Measurements from ENCODE around the gene SELPLG.
"Not testable (repeated sequence)": the region's sequence is repeated elsewhere in the genome, so short reads cannot be mapped to it uniquely, and the experiment has no call there.

SELPLG gene

DNA sequence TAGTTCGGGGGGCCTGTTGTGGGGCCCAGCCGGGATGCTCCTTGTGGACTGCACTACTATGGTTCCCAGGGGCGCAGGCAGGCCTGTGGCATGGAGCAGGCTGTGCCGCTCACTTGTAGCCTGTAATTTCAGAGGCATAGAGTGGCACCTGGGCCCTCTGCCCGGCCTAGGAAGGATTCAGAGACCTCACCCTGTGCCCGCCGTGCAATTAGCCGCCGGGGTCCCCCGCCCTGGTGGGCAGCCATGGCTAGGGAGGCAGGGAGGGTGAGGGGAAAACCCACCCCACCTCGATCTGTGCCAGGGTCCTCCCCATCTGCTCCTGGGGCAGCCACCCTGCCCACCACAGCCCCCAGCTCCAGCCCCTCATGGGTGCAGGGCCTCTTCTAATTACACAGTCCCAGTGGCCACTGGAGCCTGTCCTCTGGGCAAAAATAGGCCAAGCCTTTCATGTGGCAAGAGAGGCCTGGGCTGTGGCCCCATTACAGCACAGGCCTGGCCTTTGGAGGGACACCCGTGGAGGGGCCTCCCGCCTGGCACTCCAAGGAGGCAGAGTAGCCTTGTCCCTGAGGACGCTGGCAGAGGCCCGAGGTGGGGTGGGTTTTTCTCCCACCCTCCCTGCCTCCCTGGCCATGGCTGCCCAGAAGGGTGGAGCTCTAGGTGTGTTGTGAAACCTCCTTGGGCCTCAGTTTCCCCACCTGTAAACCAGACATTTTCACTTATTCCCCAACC lies 30.6 kb downstream of the SELPLG start:
- DNase-seq, result no peak

DNA sequence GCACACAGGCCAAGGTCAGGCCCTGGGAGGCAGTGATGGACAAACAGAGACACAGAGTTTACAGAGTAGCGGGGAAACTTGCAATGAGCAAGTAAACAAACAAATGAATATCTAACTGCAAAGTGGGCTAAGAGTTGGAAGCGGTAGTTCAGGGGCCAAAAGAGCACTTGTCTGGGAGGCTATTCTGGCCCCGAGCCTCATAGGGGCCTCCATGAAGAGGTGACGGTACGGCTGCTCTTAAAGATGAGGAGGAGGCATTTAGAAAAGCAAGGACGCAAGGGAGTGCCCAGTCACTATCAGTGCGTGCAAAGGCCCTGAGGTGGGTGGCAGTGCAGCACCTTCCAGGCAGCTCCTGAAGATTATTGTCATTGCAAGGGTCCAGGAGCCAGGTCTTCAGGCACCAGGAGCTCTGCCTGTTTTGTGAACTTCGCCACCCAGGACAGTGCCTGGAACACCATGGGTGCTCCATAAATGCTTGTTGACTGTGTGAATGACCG lies 31.4 kb downstream of the SELPLG start:
- DNase-seq, result no peak

DNA sequence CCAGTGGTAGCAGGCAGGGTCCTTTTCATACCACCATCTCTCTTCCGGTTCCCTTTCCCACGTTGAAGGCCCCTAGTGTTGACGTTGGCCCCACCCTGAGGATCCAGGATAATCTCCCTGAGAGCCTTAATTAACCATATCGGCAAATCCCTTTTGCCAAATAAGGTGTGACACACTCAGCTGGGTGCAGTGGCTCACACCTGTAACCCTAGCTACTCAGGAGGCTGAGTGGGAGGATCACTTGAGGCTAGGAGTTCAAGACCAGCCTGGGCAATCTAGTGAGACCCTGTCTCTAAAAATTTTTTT lies 33.0 kb downstream of the SELPLG start:
- no peak for DNase-seq

DNA sequence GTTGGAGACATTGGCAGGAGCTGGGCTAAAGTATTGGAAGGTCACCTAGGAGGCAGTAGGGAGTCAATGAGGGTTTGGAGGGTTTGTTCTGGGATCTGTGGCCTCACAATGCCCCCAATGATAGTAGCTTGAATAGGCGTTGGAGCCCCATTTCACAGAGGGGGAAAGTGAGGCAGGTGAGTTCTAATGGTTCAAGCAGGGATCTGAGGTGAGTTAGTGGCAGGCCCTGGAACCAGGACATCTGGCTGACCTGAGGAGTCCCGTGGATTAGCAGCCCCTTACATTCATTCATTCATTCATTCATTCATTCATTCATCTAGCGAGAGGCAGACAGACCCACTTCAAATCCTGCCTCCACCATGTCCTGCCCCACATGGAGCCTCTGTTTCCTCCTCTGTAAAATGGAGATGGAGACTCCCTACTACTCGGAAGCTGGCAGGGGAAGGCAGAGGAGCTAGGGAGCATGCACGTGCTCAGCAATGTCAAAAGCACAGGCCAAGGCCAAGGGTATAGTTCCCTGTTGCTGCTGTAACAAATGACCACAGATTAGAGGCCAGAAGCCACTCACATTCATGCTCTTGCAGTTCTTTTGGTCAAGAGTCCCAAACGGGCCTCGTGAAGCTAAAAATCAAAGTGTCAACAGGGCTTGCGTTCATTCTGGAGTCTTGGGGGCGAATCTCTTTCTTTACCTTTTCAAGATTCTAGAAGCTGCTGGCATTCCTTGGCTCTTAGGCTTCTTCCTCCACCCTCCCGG lies 33.6 kb downstream of the SELPLG start:
- DNase-seq, result no peak

DNA sequence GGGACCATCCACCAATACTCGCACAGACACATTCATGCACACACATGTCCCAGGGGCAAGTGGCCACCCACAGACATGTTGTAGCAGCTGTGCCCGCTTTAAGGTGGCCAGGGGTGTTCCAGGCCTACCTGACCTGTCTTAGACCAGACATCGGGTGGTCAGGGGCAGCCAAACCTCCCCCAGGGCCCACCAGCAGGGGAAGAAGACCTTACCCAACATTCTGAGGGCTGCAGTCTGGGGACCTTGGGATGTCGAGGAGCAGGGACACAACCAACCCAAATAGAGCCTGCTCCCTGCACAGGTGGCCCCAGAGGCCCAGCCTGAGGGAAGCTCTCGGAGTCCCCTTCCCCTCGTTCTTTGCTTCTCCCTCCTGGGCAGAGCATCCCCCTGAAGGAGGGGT lies 34.2 kb downstream of the SELPLG start:
- no peak for DNase-seq

DNA sequence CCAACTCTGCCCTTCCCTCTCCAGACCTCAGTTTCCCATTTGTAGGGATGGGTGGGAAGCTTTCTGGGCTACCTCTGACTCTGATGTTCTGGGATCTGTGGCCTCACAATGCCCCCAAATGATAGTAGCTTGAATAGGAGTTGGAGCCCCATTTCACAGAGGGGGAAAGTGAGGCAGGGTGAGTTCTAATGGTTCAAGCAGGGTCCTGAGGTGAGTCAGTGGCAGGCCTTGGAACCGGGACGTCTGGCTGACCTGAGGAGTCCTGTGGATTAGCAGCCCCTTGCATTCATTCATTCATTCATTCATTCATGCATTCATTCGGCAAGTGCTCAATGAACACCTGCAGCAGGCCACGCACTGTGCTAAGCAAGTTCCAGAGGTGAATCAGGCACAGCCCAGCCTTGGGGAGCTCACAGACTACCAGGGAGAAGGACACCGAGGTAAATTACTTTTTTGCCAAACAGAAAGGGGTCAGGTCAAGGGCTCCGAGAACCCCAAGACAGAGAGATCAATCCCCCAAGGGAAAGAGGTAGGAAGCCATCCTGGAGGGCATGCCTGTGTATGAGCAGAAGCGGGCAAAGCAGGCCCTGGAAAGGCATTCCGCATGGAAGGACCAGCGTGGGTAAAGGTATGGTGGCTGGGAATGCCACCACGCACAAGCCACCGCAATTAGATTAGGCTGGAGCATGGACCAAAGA lies 35.0 kb downstream of the SELPLG start:
- DNase-seq, result no peak

DNA sequence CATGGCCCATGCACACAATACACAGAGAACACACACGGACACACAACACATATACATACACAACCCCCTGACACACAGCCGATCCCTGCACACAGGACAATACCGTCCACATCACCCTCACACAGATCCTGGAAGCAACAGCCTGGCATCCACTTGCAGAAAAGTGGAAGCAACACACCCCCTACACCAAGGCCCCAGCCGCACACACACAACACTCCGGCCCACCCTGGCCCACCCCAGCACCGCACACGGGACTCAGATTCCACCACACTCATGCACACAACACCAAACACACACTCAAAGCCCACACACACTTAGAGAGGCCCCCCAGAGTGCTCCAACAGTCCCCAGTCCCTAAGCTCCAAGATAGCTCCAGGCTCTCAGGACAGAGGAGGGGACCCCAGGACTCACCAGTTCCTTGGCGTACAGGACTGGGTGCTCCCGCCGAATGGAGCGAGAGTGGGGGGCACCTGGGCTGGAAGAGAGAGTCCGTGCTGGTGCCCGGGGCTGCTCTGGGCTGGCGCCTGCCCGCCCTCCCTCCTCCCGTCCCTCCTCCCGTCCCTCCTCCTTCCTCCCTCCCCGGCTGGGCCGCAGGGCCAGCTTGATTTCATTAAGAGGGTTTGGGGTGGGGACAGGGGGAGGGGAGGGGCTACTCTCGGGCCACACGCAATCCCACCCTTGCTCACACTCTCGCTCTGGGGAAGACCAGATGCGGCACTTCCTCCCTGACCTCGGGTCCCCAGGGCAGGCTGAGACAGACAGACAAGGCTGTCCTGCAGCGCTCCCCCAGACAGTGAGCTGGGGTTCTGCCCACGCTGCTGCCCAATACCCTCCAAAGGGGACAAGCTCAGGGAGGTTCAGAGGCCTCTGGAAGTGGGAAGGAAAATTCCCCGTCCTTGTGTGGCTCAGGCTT lies 35.9 kb downstream of the SELPLG start, which contains the start of gene TMEM119:
TMEM119 (minus strand) TSS at position 526 of the 913 bp plus-strand sequence. CDS start 5,701 bp downstream, outside the sequence.
- DNase-seq, result no peak

DNA sequence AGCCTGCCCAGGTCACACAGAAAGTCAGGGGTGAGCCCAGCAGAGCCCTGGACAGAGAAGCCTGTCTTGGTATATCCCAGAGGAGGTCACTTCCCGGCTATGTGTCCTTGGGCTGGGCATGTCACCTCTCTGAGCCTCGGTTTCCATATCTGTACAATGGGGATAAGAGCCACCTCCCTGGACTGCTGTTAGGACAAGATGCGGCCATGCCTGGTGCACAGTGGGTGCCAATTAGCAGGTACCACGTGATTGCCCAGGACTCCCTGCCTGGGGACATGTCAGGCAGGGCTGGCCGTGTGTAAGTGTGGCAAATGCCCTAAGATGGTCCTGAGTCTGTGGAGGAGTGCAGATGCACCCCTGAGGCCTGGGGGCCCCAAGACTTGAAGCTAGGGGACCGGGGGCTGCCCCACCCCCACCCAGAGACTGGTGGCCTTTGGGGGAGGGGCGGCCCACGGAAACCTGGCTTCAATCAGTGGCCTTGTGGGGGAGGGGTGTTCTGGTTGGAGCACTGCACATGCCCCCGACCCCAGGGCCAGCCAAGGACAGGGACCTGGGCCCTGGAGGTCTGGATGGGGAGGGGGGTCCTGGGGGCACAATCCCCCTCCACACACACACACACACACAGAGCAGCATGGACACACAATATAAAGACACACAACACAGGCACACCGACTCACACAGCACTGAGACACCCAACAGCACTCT lies 36.7 kb downstream of the SELPLG start:
- DNase-seq, result no peak

DNA sequence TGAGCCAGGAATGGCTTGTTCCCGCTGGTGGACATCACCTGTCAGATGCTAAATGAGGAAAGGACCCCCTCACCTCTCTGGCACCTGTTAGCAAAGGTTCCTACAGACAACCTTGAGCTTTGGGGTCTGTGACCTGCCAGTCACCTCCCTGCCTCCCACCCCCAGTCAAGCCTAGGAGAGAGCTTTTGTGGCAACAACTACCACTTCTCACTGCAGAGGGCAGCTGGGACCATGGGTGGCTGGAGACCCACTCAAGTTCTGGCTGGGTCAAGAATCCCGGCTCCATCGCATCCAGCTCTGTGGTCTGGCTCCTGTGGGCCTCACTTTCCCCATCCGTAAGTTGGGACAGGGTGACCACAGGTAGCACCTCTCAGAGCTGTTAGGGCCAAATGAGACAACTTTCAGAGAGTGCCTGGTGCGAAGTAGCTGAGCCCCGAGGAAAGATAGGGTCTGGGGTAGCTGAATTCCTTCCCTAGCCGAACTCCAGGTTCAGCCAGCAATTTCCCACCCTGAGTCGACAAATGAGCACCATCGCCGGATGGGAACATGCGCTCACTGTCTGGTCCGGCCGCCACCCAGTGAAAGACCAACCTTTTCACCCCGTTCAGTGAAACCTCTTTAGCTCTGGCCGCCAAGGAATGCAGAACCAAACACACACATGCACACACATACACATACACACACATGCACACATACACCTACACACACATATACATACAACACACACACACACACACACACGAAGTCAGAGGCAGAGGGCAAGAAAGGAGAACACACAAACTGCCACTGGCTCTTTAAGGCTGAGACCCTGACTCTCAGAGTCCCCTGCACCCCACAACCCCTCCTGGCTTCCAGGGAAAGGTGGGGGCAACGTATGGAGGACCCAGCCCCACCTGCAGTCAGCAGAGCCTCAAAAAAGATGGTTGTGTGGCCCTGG lies 37.7 kb downstream of the SELPLG start:
- DNase-seq, result no peak

DNA sequence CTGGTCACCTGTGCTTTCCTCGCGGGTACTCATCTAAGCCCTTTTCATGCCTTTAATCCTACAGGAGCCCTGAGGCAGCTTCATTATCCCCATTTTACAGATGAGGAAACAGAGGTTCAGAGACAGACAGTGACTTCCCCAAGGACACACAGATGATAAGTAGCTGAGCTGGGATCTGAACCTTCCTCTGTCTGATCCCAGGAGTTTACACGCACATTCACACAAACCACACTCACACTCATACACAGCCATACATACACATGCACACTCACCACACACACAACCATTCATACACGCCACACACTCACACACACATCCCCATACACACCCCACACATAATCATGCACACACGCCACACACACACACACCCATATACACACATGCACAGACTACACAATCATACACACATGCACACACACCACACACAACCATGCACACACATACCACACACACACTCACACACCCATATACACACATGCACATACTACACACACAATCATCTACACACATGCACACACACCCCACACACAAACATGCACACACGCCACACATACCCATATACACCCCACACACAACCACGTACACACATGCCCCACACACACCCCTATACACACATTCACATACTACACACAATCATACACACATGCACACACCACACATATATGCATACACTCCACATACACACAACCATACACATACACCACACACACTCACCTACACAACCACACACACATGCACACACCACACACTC lies 38.6 kb downstream of the SELPLG start:
- no peak for DNase-seq

DNA sequence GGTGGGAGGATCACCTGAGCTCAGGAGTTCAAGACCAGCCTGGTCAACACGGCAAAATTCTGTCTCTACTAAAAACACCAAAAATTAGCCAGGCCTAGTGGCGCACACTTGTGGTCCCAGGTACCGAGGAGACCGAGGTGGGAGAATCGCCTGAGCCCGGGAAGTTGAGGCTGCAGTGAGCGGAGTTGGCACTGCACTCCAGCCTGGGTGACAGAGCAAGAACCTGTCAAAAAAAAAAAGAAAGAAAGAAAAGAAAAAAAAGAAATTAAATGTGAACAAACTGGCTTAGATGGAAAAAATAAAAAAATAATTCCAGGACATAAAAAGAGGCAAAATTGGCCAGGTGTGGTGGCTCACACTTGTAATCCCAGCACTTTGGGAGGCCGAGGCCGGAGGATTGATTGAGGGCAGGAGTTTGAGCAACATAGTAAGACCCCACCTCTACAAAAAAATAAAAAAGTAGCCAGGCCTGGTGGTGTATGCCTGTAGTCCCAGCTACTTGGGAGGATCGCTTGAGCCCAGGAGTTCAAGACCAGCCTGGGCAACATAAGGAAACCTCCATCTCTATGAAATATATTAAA lies 39.3 kb downstream of the SELPLG start:
- no peak for DNase-seq

DNA sequence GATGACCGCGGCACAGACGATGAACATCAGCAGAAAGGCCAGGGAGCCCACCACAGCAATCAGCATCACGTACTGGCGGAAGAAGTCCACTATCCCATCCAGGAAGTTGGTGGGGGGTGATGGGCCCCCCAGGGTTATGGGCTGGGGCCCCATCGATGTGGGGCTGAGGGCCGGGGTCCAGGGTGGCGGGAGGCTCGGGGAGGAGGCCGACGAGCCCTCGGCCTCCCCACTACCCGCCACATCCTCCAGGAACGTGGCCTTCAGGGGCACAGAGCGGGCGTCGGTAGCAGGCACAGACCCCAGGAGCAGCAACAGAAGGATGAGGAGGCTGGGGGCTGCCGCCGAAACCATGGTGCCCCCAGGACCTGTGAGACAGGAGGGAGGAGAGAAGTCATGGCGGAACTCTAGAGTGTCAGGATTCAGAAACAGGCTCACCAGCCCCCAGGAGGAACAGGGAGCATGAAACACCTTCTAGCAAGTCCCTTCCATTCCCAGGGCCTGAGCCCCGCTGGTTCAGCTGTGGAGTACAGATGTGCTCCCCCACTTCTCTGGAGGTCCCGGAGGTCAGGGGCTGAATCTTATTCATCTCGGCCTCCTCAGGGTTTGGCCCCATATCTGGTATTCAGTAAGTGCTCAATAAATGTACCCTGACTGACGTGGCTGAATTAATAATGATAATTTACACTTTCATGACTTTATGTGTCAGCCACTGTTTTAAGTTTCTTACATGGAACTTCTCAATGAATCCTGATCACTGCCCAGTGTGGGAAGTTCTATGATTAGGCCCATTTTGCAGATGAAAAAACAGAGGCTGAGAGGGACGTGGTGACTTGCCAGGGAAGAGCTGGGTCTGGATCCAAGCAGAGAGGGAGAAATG lies 41.4 kb downstream of the SELPLG start:
- no peak for DNase-seq

DNA sequence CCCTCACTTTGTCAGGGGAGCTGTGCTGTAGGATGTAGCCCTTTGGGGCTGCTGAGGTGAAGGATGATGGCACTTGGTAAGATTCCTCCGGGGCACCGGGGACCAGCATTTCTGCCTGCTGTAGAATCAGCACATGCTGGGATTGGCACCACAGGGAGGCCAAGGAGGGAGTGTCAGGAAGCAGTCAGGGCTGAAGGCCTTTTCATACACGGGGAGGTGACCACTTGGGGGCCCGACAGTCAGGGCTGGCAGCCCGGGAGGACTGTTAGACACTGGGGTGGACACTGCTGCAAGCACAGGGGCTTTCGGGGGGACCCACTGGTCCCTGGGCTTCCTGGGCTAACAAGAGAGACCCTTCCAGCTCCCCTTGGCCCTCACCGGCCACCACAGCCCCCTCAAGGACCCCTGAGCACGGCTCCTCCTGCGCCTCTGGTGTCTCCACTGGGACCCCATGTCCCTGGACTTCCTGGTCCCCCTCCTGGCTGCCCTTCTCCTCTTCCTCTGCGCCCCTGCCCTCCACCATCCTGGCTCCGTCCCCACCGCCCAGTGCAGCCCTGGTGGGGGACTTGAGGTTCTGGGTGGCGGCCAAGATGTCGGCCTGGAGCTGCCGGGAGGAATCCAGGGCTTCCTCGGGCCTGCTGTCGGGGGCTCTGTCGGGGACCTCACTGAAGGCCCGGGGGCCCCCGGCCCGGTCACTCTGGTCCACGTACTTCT lies 42.3 kb downstream of the SELPLG start:
- no peak for DNase-seq

DNA sequence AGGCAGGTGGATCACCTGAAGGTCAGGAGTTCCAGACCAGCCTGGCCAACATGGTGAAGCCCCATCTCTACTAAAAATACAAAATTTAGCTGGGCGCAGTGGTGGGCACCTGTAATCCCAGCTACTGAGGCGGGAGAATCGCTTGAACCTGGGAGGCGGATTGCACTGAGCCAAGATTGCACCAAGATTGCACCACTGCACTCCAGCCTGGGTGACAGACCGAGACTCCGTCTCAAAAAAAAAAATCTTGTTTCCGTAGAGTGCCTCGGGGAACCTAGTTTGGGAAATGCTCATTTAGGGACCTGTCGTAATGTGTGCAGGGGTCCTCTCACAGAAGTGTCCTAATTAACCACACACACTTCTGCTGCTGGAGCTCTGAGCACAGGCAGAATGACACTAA lies 43.2 kb downstream of the SELPLG start:
- not testable (repeated sequence) for DNase-seq

DNA sequence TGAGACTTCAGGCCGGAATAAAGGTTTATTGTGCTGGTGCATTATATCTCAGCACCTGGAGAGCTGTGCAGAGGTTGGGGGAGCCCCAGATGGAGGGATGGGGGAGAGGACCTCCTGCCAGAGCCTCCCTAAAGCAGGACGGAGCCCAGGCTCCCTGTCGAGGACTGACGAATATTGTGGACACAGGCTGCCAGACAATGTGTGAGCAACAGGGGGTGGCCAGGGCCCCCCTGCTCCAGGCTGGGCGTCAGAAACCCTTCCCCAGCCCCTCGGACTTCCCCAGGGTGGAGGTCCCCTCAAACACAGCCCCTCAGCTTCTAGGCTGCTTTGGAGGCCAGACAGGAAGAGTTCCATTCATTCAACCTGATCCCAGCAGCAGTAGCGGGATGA lies 43.9 kb downstream of the SELPLG start:
- no peak for DNase-seq

DNA sequence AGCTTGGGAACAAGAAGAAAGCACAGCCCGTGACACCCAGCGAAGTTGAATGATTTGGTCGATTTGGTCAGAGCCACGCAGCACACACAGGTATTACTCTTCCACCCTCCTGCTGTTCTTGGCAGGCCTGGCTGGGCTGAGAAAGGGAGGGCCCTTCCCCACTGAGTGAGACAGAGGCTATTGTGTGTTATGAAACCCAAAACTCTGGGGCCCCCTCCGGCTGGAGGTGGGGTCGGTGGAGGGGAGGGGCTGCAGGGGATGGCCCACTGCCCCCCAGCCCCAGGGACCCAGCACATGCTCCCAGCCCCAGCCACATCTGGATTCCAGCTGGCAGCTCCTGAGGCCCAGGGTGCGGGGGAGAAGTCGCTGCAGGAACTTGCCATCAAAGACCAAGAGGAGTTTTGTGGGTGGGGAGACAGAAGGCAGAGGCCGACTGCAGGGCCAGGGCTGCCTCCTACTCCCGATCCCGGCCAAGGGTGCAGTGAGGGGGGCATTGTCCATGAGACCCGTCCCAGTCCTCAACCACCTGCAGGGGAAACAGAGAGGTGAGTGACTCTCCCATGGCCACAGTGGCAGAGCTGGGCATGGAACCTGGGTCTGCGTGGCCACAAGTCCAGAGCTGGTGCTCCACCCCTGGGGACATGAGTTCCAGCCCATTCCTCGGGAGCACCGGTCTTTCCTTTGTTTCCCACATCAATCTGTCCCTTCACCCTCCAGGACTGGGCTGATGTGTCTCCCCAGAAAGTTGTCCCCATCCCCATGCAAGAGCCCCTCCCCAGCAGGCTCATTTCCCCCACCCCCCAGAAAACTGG lies 44.5 kb downstream of the SELPLG start:
- no peak for DNase-seq

DNA sequence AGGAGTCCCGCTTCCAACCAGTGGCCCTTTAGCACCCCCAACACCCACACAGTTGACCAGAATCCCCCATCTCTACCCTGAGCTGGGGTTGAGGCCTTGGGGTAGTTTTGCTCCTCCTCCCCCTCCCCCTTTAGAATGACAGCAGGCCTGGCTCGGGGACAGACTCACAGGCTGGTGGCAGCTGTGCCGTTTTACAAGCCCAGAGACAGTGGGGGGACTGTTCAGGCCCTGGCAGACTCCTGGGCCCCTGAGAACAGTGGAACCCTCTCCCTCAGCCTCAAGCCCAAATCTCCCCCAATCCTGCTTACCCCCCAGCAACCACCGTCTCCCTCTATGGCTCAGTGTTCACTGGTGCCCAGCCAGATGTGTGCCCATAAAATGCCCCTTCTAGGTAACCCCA lies 45.9 kb downstream of the SELPLG start:
- DNase-seq, result no peak

Data from NCI-H1048 (cell line).